ENCODE measurements around the gene IFI16. TPM values are rescaled to one million over a fixed set of nuclear protein-coding genes. Genes with fewer than 3 reads are reported as not detected.
A peak's percentile ranks its signal among the peaks of the same experiment; 100 is the strongest.

The IFI16 gene
- polyA plus RNA-seq, 3 donors: 64.8 to 99.7 (median 80.1) TPM

DNA sequence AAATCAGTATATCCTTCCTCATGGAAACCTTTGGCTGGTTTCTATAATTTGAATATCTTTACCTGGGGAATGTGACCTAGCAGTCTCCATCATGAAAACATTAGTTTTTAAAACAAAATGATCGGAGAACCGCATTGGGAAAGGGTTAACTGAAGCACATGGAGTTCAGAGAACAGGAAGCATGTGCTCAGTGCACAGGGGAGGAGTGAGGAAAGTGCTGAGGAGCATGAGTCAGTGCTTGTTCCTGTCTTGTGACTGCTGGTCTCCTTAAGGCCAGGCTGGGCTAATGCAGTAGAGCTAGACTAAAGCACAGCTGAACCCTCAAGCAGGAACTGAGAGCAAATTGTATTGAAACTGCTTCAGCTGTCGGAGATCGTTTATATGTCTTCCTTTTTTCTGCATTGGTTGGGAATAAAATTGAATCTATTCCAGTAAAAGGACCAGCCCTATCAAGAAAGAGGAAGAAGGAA lies 5.8 kb downstream of the IFI16 start:
- Mint-ChIP-seq H3K9me3 (no peaks in the 10 kb centered on the region), H3K4me1 (peaks cover 54% of the 10 kb centered on the region), H3K4me3 (peak overlapping the region; percentile 65 to 80), H3K27ac (peak overlapping the region; percentile 89 to 96 (median 95)), H3K27me3 (ENCODE audit: low read depth in 3 of 3) (no peaks in the 10 kb centered on the region), H3K36me3 (peaks cover 61 to 66% of the 10 kb centered on the region in 2 donors)
- H3K4me3 ChIP-seq (replicated peaks in 1 of 3; ENCODE audit: low read depth in 2 of 3, low read length in 3 of 3): peak overlapping the region; percentile 12 to 95 (median 39)
- WGBS (ENCODE audit: insufficient coverage): 0% methylated on average over 2 of the region's 4 CpGs
- H3K27me3 ChIP-seq (ENCODE audit: control insufficient read depth in 2 of 2, insufficient read depth in 2 of 2, low read length in 2 of 2): no peaks in the 10 kb centered on the region
- TF ChIP-seq, protein P1, sequence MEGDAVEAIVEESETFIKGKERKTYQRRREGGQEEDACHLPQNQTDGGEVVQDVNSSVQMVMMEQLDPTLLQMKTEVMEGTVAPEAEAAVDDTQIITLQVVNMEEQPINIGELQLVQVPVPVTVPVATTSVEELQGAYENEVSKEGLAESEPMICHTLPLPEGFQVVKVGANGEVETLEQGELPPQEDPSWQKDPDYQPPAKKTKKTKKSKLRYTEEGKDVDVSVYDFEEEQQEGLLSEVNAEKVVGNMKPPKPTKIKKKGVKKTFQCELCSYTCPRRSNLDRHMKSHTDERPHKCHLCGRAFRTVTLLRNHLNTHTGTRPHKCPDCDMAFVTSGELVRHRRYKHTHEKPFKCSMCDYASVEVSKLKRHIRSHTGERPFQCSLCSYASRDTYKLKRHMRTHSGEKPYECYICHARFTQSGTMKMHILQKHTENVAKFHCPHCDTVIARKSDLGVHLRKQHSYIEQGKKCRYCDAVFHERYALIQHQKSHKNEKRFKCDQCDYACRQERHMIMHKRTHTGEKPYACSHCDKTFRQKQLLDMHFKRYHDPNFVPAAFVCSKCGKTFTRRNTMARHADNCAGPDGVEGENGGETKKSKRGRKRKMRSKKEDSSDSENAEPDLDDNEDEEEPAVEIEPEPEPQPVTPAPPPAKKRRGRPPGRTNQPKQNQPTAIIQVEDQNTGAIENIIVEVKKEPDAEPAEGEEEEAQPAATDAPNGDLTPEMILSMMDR (IDR thresholded peaks at IDR 0.05): no peak
- no peak overlapping the region for H2AFZ ChIP-seq (ENCODE audit: insufficient read depth, low read depth, low read length, poor library complexity, severe bottlenecking)
- H3K79me2 ChIP-seq (ENCODE audit: insufficient read depth, low read length): peaks cover 91% of the 10 kb centered on the region
- H3K36me3 ChIP-seq (replicated peaks in 1 of 2; ENCODE audit: control insufficient read depth in 1 of 2, insufficient read depth in 2 of 2, low read length in 2 of 2): peaks cover 45 to 47% of the 10 kb centered on the region in 2 donors
- peak overlapping the region; percentile 34 for H3K9ac ChIP-seq (ENCODE audit: insufficient read depth, low read length, poor library complexity, severe bottlenecking)
- peak; percentile 92 to 99 (median 97) for DNase-seq
- peaks cover 41 to 57% of the 10 kb centered on the region in 2 donors for H3K4me1 ChIP-seq (ENCODE audit: control insufficient read depth in 1 of 2, insufficient read depth in 2 of 2, low read length in 2 of 2)
- intact Hi-C loops (cut with micrococcal nuclease): loop anchor here in 1 of 2 donors (5.0 kb wide), 1 partner anchor 42 kb away; no protein-coding TSS in a partner anchor
- peak overlapping the region; percentile 82 to 83 for H3K27ac ChIP-seq (ENCODE audit: low read depth in 1 of 2, low read length in 2 of 2)
- H3K4me2 ChIP-seq (replicated peaks; ENCODE audit: extremely low read depth, low read length, poor library complexity, severe bottlenecking): peak overlapping the region; percentile 93
- H4K20me1 ChIP-seq (ENCODE audit: insufficient read depth, low read length): peaks cover 74% of the 10 kb centered on the region
- H3K9me3 ChIP-seq (replicated peaks in 1 of 2; ENCODE audit: control insufficient read depth in 1 of 2, insufficient read depth in 1 of 2, low read length in 2 of 2): no peaks in the 10 kb centered on the region

DNA sequence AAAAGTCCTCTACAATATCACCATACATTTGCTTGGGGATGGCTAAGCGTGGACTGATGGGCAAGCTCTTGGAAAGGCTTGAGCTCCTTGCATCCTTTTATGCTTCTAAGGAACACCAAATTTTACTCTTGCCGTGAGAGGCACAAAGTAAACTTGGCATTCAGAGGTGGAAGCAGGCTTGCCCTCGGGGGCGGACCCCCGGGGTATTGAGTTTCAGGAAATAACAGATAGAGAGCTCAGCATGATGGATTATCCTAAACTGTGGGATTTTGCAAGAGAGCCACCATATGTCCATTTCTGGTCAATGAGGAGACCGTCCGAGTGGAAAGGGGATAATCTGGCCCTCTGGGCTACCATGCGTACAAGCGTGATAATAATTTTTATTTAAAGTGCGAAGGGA lies 14.0 kb downstream of the IFI16 start:
- Histone ChIP-seq H3K9ac (ENCODE audit: insufficient read depth, low read length, poor library complexity, severe bottlenecking) (no peak overlapping the region), H3K79me2 (ENCODE audit: insufficient read depth, low read length) (peaks cover 97% of the 10 kb centered on the region), H2AFZ (ENCODE audit: insufficient read depth, low read depth, low read length, poor library complexity, severe bottlenecking) (no peak overlapping the region), H3K27me3 (ENCODE audit: control insufficient read depth in 2 of 2, insufficient read depth in 2 of 2, low read length in 2 of 2) (no peaks in the 10 kb centered on the region), H3K27ac (ENCODE audit: low read depth in 1 of 2, low read length in 2 of 2) (no peak overlapping the region), H3K4me3 (replicated peaks in 1 of 3; ENCODE audit: low read depth in 2 of 3, low read length in 3 of 3) (no peak overlapping the region), H3K4me1 (ENCODE audit: control insufficient read depth in 1 of 2, insufficient read depth in 2 of 2, low read length in 2 of 2) (peaks cover 0 to 9% of the 10 kb centered on the region in 2 donors), H4K20me1 (ENCODE audit: insufficient read depth, low read length) (peaks cover 100% of the 10 kb centered on the region), H3K4me2 (replicated peaks; ENCODE audit: extremely low read depth, low read length, poor library complexity, severe bottlenecking) (no peak overlapping the region), H3K9me3 (replicated peaks in 1 of 2; ENCODE audit: control insufficient read depth in 1 of 2, insufficient read depth in 1 of 2, low read length in 2 of 2) (no peaks in the 10 kb centered on the region), H3K36me3 (replicated peaks in 1 of 2; ENCODE audit: control insufficient read depth in 1 of 2, insufficient read depth in 2 of 2, low read length in 2 of 2) (peaks cover 62 to 91% of the 10 kb centered on the region in 2 donors)
- no peak overlapping the region for H3K4me3 Mint-ChIP-seq
- TF ChIP-seq, protein P1 (IDR thresholded peaks at IDR 0.05): no peak
- no peaks in the 10 kb centered on the region for H3K27me3 Mint-ChIP-seq (ENCODE audit: low read depth in 3 of 3)
- WGBS (ENCODE audit: insufficient coverage): 100% methylated on average over 2 of the region's 10 CpGs
- peaks cover 41% of the 10 kb centered on the region for H3K4me1 Mint-ChIP-seq
- H3K27ac Mint-ChIP-seq: no peak overlapping the region
- intact Hi-C loops (cut with micrococcal nuclease): no loop called here
- DNase-seq: no peak
- H3K9me3 Mint-ChIP-seq: peaks cover 0 to 4% (median 0%) of the 10 kb centered on the region in 7 donors
- H3K36me3 Mint-ChIP-seq: peaks cover 83 to 96% of the 10 kb centered on the region in 2 donors
